GM12878 (cell line): ENCODE data around the gene PDZD7. TPM values are rescaled to one million over a fixed set of nuclear protein-coding genes. Genes with fewer than 3 reads are reported as not detected.

ENCODE experiments used
- ASH2L ChIP-seq: fragments of 300-600, 200-600 bp; sonication (generic); IDR thresholded peaks from 2 replicates; pipeline ENCODE4 v1.6.1; 2017; ENCODE audit warnings: low read depth, mild to moderate bottlenecking, borderline replicate concordance
- CBX3 ChIP-seq: fragments of 200-600 bp; sonication (generic); IDR thresholded peaks from 2 replicates; pipeline ENCODE4 v1.6.1; 2016; ENCODE audit warnings: low read depth, borderline replicate concordance
- CBX5 ChIP-seq: sonication (generic); IDR thresholded peaks from 2 replicates; pipeline ENCODE4 v1.6.1; 2016; ENCODE audit warnings: low read depth, moderate library complexity, mild to moderate bottlenecking, inconsistent platforms
- FOXM1 ChIP-seq: IDR thresholded peaks from 2 replicates; pipeline ENCODE4 v1.6.1; 2012; ENCODE audit warnings: low read depth, mild to moderate bottlenecking, inconsistent platforms, low read length, moderate library complexity
- KAT2A ChIP-seq: conservative IDR thresholded peaks from 2 replicates; pipeline ENCODE4 v1.6.1; 2011; ENCODE audit warnings: low read depth, low read length; ENCODE audit not compliant: control insufficient read depth
- MTA2 ChIP-seq: fragments of 450-650 bp; IDR thresholded peaks from 2 replicates; pipeline ENCODE4 v1.6.1; 2016; ENCODE audit warnings: low read depth, mild to moderate bottlenecking, moderate library complexity
- NR2F1 ChIP-seq: fragments of 450-650 bp; conservative IDR thresholded peaks from 2 replicates; pipeline ENCODE4 v1.6.1; 2017; ENCODE audit warnings: mild to moderate bottlenecking
- SP1 ChIP-seq: IDR thresholded peaks from one replicate; pipeline ENCODE4 v1.6.1; 2011; ENCODE audit warnings: low read depth, low read length
- ZBED1 ChIP-seq: IDR thresholded peaks from 2 replicates; pipeline ENCODE4 v1.6.1; 2016; ENCODE audit warnings: borderline replicate concordance
- ZSCAN29 ChIP-seq: fragments of 450-650 bp; IDR thresholded peaks from 2 replicates; pipeline ENCODE4 v1.6.1; 2017; ENCODE audit warnings: mild to moderate bottlenecking, moderate library complexity
- polyA plus RNA-seq, 11 experiments: library from polyadenylated mRNA; depleted of rRNA in 4 of 11; unstranded in 6 of 11; stranded (reverse) in 5 of 11; fragments of >200 nt; fragmentation: Nextera tagmentation in 4 of 11; fragmentation: Illumina TruSeq in 1 of 11; extraction: Ambion mirVana in 4 of 11; extraction: Trizol in 1 of 11; gene quantifications; 1 replicate in 1 of 11; 2 replicates in 10 of 11; pipeline versions ENCODE4 v1.2.1 to v1.2.3, GENCODE V29; 2011 to 2016; ENCODE audit warnings: inconsistent platforms in 2 of 11, missing spikeins in 2 of 11, low read depth in 1 of 11
- total RNA-seq, 4 experiments: library from RNA; depleted of rRNA in 3 of 4; stranded (reverse); fragments of >200 nt in 3 of 4; fragmentation: Illumina TruSeq in 1 of 4; extraction: Trizol in 1 of 4; gene quantifications; 2 replicates each; pipeline versions ENCODE4 v1.2.1 to v1.2.3, GENCODE V29; 2013 to 2021
- TF ChIP-seq, protein P1 (sequence below): fragments of 450-650 bp; IDR thresholded peaks from 2 replicates; pipeline ENCODE4 v1.6.1; 2018; ENCODE audit warnings: mild to moderate bottlenecking, low read depth, moderate library complexity; ENCODE audit not compliant: partially characterized antibody
- TF ChIP-seq, protein P2 (sequence below): fragments of 450-650 bp; formaldehyde crosslinking; IDR thresholded peaks from 2 replicates; pipeline ENCODE4 v1.5.0; 2022; ENCODE audit warnings: mild to moderate bottlenecking, missing genetic modification characterization
- TF ChIP-seq, protein P3 (sequence below): fragments of 450-650 bp; IDR thresholded peaks from 2 replicates; pipeline ENCODE4 v1.6.1; 2017; ENCODE audit warnings: low read depth, mild to moderate bottlenecking, moderate library complexity
- TF ChIP-seq, protein P4 (sequence below): fragments of 450-650 bp; IDR thresholded peaks from 2 replicates; pipeline ENCODE4 v1.6.1; 2017; ENCODE audit warnings: mild to moderate bottlenecking, moderate library complexity

PDZD7 gene
- total and polyA plus RNA-seq, 10 of the 15 experiments (the other 5 are each of a cell fraction or from before 2014, with no cell fraction given), result 0.01 to 0.20 (median 0.03) TPM; not detected in 7

DNA sequence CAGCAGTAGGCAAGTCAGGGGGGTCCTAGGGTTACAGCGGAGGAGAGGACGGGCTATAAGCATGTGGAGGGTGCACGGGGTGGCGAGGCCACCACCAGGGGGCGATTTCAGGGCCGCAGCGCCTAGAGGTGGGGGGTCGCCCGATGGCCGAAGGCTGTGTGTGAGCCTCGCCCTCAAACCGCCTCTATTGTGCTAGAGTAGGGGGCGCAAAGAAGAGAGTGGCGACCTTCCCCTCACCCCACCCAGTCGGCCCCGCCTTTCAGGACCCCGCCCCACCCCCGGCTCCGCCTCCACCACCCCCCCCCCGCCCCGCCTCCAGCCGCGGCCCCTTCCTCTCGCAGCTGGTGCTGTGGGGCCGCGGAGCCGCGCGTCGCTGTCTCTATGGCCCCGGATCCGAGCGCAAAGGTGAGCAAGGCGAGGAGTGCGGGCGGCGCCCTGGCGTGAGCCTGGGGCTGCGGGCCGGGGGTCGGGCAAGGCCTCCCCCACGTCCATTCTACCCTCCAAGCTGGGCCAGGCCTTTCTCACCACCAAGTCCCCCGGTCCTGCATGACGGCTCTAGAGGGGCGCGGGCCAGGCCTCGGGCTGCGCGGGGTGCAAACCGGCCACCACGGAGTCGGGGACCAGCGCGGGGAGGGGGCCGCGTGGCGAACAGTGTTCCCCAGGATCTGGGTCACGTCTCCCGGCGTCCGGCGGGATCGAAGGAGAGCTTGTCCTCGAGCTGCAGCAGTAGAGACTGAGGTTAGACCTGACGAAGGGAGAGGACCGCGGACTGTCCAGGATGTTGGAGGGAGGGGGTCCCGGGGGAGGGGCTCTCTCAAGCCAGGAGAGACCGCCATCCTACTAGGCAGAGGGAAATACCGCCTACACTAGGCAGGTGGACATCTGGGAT lies 61.5 kb downstream of the PDZD7 start, which contains the start of gene SEMA4G (continued):
- TF ChIP-seq, protein P1, sequence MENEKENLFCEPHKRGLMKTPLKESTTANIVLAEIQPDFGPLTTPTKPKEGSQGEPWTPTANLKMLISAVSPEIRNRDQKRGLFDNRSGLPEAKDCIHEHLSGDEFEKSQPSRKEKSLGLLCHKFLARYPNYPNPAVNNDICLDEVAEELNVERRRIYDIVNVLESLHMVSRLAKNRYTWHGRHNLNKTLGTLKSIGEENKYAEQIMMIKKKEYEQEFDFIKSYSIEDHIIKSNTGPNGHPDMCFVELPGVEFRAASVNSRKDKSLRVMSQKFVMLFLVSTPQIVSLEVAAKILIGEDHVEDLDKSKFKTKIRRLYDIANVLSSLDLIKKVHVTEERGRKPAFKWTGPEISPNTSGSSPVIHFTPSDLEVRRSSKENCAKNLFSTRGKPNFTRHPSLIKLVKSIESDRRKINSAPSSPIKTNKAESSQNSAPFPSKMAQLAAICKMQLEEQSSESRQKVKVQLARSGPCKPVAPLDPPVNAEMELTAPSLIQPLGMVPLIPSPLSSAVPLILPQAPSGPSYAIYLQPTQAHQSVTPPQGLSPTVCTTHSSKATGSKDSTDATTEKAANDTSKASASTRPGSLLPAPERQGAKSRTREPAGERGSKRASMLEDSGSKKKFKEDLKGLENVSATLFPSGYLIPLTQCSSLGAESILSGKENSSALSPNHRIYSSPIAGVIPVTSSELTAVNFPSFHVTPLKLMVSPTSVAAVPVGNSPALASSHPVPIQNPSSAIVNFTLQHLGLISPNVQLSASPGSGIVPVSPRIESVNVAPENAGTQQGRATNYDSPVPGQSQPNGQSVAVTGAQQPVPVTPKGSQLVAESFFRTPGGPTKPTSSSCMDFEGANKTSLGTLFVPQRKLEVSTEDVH, result no peak
- no peak for TF ChIP-seq FOXM1
- TF ChIP-seq ZBED1, result no peak
- no peak for TF ChIP-seq CBX5
- peak; percentile 40; the same call in 1 of the 2 replicates for TF ChIP-seq NR2F1
- TF ChIP-seq, protein P2, sequence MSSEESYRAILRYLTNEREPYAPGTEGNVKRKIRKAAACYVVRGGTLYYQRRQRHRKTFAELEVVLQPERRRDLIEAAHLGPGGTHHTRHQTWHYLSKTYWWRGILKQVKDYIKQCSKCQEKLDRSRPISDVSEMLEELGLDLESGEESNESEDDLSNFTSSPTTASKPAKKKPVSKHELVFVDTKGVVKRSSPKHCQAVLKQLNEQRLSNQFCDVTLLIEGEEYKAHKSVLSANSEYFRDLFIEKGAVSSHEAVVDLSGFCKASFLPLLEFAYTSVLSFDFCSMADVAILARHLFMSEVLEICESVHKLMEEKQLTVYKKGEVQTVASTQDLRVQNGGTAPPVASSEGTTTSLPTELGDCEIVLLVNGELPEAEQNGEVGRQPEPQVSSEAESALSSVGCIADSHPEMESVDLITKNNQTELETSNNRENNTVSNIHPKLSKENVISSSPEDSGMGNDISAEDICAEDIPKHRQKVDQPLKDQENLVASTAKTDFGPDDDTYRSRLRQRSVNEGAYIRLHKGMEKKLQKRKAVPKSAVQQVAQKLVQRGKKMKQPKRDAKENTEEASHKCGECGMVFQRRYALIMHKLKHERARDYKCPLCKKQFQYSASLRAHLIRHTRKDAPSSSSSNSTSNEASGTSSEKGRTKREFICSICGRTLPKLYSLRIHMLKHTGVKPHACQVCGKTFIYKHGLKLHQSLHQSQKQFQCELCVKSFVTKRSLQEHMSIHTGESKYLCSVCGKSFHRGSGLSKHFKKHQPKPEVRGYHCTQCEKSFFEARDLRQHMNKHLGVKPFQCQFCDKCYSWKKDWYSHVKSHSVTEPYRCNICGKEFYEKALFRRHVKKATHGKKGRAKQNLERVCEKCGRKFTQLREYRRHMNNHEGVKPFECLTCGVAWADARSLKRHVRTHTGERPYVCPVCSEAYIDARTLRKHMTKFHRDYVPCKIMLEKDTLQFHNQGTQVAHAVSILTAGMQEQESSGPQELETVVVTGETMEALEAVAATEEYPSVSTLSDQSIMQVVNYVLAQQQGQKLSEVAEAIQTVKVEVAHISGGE (CRISPR knock-in tag), result no peak
- no peak for TF ChIP-seq ASH2L
- TF ChIP-seq CBX3, result no peak
- TF ChIP-seq, protein P3, sequence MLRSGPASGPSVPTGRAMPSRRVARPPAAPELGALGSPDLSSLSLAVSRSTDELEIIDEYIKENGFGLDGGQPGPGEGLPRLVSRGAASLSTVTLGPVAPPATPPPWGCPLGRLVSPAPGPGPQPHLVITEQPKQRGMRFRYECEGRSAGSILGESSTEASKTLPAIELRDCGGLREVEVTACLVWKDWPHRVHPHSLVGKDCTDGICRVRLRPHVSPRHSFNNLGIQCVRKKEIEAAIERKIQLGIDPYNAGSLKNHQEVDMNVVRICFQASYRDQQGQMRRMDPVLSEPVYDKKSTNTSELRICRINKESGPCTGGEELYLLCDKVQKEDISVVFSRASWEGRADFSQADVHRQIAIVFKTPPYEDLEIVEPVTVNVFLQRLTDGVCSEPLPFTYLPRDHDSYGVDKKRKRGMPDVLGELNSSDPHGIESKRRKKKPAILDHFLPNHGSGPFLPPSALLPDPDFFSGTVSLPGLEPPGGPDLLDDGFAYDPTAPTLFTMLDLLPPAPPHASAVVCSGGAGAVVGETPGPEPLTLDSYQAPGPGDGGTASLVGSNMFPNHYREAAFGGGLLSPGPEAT, result no peak
- no peak for TF ChIP-seq ZSCAN29
- no peak for TF ChIP-seq KAT2A
- TF ChIP-seq MTA2, result no peak
- peak; percentile 9 for TF ChIP-seq SP1
- TF ChIP-seq, protein P4, sequence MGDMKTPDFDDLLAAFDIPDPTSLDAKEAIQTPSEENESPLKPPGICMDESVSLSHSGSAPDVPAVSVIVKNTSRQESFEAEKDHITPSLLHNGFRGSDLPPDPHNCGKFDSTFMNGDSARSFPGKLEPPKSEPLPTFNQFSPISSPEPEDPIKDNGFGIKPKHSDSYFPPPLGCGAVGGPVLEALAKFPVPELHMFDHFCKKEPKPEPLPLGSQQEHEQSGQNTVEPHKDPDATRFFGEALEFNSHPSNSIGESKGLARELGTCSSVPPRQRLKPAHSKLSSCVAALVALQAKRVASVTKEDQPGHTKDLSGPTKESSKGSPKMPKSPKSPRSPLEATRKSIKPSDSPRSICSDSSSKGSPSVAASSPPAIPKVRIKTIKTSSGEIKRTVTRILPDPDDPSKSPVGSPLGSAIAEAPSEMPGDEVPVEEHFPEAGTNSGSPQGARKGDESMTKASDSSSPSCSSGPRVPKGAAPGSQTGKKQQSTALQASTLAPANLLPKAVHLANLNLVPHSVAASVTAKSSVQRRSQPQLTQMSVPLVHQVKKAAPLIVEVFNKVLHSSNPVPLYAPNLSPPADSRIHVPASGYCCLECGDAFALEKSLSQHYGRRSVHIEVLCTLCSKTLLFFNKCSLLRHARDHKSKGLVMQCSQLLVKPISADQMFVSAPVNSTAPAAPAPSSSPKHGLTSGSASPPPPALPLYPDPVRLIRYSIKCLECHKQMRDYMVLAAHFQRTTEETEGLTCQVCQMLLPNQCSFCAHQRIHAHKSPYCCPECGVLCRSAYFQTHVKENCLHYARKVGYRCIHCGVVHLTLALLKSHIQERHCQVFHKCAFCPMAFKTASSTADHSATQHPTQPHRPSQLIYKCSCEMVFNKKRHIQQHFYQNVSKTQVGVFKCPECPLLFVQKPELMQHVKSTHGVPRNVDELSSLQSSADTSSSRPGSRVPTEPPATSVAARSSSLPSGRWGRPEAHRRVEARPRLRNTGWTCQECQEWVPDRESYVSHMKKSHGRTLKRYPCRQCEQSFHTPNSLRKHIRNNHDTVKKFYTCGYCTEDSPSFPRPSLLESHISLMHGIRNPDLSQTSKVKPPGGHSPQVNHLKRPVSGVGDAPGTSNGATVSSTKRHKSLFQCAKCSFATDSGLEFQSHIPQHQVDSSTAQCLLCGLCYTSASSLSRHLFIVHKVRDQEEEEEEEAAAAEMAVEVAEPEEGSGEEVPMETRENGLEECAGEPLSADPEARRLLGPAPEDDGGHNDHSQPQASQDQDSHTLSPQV, result no peak
